COLO829 (cell line): ENCODE data around the gene OOSP4B.
"Not testable (repeated sequence)": the region's sequence is repeated elsewhere in the genome, so short reads cannot be mapped to it uniquely, and the experiment has no call there.

Experiments
- DNase-seq: peaks from one replicate; pipeline ENCODE4 v3.0.0; 2012; ENCODE audit warnings: low spot score

The OOSP4B gene

DNA sequence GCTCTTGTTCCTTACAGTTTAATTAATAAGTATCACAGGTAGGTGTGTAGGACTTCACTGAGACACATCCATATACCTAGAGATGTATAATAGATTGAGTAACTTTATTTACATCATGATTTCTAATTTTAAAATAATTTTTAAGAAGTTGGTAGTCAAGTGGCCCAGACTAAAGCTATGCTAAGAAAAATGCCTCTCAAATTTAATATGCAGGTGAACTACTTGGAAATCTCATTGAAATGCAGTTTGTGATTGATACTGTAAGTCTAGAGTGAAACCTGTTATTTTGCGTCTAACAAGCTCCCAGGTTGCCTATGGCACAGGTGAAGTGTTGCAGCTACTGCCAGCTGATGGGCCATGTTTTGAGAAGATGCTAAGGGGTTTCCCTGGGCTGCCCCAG lies at the start of gene OOSP4B:
OOSP4B (plus strand) TSS at position 301 of the 400 bp plus-strand sequence.
- DNase-seq: no peak

DNA sequence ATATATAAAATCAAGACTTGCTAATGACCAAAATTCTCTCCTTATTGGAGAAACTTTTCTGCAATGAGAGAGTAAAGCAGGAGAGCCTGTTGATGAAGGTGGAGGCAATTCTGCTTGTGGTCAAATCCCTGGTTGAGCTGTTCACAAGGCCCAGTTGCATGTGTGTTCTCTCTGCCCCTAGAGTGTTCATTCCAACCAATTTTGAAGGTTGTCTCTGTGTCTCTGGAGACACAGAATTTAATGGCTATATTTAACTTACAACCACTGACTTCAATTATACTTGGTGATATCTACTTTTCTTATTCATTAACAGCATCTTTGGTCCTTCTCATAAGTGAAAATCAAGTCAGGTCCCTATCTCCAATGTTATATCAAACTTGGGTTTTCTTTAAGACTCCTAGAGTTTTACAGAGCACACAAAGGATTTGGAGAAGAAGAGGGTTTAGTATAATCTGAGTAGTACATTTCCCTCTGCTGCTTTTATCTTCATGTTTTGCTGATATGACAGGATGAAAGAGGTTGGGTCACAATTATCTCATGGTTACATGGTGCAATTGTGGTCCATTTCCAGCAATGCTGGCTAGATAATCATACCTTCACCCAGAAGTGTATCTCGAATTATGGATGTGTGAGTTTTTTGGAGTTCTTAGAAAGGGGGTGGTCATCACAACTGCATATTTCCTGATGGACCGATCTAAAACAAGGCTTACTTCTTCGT lies 49.1 kb upstream of the OOSP4B start:
- DNase-seq: no peak

DNA sequence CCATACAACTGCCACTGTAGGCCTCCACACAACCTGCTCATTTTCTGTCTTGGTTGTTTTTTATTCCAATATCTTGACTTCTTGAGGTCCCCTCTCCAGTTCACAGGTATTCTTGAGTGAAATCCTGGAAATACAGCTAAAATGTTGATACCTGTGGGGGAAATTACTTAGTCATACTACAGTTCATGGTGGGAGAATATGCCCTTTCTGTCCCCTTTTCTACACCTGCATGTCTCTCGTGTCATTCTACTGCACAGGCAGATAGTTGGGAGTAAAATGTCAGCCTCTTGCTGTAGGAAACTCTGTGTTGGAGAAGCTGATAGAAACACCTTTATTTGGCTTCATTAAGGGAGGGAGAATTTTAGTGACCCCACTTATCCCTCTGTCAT lies 48.6 kb upstream of the OOSP4B start:
- DNase-seq: no peak

DNA sequence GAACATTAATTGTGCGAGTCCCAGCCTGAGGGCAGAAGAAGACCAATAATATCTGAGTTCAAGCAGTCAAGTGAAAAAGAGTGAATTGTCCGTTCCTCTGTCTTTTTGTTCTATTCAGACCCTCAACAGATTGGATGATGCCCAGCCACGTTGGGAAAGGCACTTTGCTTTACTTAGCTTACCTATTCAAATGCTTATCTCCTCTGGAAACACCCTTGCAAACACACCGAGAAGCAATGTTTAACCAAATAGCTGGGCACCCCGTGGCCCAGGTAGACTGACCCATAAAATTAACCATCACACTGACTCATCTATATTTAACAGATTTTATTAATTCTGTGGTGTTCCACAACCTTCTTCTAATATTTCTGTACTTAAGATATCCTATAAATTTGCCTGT lies 43.9 kb upstream of the OOSP4B start:
- DNase-seq: no peak

DNA sequence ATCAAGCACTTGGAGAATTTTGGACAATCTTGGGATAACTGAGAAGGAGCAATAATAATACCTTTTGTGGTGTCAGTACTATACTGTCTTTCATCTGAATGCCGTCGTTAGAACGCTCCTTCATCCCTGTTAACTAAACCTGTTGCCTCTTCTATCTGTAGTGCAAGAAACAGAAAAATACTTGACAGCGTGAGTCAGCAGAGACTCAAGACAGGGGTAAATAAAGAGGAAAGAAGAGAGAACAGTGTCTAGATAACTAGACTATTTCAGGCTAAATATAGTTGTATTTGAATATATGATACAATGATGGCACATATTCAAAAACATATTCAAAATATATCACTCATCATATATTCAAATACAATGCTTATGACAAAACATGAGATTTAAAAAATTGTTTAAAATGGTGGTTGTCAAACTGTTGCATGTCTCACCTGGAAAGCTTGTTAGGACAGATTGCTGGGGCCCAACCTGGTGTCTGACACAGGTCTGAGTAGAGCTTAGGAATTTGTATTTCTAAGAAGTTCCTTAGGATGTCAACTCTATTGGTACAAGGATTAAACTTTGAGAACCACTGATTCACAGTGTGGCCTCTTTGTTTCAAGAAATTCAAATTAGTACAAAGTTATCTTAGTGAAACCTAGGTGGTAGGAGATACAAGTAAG lies 35.7 kb upstream of the OOSP4B start:
- DNase-seq: no peak

DNA sequence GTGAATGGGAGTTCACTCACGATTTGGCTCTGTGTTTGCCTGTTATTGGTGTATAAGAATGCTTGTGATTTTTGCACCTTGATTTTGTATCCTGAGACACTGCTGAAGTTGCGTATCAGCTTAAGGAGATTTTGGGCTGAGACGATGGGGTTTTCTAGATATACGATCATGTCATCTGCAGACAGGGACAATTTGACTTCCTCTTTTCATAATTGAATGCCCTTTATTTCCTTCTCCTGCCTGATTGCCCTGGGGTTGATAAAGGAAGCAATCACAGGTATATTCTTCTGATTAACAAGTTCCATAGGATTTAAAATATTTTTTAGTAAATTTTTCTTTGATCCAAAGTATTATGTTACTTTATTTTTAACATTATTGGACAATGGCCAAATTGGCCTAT lies 34.9 kb upstream of the OOSP4B start:
- not testable (repeated sequence) for DNase-seq

DNA sequence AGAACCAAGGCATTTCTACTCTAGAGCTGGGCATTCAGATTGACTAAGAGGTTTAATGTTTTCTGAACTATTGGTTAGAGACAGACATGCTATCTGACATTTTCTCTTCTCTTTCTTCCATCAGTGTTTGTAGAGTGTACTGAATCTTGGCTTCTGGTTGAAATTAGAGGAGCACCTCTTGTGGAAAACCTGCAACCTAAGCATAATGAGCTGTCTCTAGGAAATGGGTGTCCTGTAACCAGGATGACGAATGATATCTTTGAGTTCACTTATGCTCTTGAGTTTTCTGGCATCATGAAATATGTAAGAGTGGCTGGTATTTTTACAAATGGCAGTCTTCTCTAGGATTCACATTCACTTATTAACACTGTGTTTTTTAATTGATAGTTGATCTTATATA lies 33.8 kb upstream of the OOSP4B start:
- no peak for DNase-seq

DNA sequence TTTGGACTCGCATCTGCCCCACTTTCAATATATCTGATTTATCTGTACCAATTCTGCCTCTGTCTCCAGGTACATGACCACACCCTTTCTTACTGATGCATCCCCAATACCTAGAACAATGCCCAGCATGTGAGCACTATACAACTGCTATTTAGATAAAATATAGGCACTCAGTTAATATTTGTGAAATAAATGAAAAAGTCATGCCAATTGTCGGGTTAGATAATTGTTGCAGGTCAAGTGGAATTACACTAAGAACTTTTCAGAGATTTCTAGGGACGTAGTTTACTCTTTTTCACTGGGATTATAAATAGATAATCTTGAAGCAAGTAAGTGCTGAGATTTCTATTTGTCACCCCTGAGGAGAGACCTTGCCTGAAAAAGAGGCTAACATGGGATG lies 32.6 kb upstream of the OOSP4B start:
- DNase-seq: no peak

DNA sequence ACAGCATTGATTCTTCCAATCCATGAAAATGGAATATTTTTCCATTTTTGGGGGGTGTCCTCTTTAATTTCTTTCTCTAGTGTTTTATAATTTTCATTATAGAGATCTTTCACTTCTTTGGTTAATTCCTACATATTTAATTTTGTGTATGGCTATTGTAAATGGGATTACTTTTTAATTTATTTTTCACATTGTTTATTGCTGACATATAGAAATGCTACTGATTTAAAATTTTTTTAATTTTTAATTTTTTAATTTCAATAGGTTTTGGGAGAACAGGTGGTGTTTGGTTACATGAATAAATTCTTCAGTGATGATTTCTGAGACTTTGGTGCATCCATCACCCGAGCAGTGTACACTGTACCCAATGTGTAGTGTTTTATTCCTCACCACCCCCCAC lies 26.6 kb upstream of the OOSP4B start:
- no peak for DNase-seq

DNA sequence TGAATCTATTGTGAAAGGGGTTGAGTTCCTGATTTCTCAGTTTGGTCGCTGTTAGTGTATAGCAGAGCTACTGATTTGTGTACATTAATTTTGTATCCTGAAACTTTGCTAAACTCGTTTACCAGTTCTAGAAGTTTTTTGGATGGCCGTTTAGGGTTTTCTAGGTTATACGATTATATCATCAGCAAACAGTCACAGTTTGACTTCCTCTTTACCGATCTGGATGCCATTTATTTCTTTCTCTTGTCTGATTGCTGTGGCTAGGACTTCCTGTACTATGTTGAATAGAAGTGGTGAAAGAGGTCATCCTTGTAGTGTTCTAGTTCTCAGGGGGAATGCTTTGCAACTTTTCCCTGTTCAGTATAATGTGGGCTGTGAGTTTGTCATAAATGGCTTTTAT lies 24.6 kb upstream of the OOSP4B start:
- DNase-seq: no peak

DNA sequence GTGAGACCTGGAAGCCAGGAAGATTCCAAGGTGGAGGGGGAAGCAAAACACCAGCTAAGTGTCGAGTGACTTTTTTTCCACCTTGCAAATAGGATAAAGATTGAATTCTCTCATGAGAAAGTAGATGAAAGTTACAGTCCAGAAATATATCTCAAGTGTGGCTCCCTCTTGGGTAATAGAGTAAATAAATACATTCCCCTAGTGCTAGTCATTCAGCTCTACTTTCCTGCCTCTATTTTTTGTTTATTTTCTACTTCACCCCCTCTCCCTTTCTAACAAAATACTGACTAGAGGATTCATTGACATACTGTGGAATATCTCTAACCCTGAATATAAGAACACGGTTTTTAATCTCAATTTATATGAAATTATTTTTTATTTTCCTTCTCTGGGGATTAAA lies 19.2 kb upstream of the OOSP4B start:
- DNase-seq: no peak

DNA sequence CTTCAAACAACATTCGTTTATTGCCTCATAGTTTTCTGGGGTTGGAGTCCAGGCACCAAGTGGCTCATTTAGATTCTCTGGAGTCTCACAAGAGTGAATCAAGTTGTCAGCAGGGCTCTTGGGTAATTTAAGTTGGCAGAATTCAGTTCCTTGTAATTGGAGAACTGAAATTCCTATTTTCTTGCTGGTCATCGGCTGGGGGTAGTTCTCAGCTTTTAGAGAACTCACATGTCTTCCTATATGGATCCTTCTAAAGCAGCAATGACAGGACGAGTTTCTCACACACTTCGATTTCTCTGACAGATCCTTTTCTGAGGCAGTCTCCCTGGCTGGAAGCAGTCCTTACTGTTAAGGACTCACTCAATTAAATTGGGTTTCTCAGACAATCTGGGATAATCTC lies 17.3 kb upstream of the OOSP4B start:
- no peak for DNase-seq

DNA sequence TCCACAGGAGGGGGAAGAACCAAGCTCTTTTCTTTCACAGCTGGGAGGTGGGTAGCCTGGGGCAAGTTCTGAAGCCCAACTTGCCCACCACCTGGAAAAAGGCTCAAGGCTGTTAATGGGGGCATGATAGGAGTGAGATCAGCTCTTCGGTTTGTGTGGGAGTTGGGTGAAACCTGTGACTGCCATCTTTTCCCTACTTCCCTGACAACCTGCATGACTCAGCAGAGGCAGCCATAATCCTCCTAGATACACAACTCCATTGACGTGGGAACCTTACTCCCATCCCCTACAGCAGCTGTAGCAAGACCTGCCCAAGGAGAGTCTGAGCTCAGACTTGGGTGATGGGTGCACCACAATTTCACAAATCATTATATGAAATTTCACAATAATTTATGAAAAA lies 13.3 kb upstream of the OOSP4B start:
- no peak for DNase-seq

DNA sequence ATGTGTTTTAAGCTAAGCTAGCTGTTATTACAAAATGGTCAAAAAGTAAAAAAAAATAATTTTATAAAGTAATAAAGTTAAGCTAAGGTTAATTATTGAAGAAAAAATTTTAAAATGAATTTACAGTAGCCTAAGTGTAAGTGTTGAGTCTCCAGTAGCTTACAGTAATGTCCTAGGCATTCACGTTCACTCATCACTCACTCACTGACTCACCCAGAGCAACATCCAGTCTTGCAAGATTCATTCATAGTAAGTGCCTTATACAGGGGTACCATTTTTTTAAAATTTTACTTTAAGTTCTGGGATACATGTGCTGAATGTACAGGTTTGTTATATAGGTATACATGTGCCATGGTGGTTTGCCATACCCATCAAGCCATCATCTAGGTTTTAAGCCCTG lies 11.6 kb upstream of the OOSP4B start:
- DNase-seq: no peak

DNA sequence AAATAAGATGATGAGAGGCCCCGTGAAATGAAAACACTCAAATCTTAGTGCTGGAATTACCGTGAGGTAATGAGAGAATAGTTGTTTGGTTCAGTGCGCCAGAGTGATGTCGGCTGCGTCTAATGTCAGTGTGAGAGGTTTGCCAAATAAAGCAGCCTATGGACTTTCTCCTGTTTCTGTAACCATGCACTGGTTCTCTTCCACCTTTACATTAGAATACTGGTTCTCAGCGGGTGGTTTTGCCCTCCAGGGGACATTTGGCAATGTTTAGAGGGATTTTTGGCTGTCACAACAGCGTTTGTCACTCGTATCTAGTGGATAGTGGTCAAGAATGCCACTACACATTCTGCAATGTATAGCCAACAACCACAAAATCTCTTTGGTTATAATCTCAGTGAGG lies 1.1 kb downstream of the OOSP4B start:
- DNase-seq: no peak

DNA sequence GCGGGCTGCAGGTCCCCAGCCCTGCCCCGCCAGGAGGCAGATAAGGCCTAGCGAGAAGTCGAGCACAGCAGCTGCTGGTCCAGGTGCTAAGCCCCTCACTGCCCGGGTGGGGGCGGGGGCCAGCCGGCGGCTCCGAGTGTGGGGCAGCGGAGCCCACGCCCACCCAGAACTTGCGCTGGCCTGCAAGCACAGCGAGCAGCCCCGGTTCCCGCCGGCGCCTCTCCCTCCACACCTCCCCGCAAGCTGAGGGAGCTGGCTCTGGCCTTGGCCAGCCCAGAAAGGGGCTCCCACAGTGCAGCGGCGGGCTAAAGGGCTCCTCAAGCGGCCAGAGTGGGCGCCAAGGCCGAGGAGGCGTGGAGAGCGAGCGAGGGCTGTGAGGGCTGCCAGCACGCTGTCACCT lies 3.4 kb downstream of the OOSP4B start:
- not testable (repeated sequence) for DNase-seq

DNA sequence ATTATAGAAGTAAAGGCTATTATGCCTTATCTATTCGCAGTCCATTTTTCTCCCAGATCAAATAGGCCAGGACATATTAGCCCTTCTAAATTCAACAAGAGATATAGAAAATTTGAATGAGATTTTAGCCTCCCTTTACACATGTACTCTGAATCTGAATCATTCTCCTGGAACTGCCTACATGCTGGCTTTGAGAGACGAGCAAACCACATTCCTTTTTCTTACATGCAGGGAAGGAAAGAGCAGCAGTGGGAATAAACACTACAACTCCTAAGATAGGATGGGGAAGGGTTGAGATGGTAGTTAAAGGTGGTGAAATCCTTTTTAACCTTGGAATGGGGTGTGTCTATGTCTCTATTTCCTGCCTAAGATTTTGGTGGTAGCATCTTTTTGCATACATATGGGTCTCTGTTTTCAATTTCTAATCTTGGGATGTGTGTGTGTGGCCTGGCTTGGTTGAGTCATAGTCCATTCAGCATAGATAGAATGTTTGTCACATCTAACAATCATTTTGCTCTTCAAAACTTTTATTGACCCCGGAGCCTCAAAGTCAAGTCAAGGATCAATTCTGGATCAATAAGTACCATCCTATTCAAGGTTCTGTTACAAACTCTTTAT lies 12.1 kb downstream of the OOSP4B start:
- no peak for DNase-seq

DNA sequence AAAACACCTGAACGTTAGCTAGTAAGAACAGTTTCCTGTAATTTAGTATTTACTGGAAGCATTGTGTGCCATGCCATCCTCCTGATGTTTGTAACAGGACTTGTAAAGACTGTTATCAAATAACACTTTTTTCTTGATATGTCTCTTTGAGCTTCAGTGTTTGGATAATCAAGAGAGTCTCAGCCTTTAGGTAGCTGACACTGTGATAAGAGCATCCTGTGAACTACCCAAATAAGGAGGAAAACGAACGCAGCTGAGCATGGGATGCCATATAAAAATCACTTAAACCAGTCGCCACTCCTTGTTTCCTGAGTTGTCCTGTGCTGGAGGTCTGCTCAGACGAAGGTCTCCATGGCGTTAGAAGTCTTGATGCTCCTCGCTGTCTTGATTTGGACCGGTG lies 23.1 kb downstream of the OOSP4B start, which contains the start of gene OOSP2:
OOSP2 (plus strand) TSS at position 301 of the 400 bp plus-strand sequence; CDS start at position 352, 51 bp downstream.
- no peak for DNase-seq

DNA sequence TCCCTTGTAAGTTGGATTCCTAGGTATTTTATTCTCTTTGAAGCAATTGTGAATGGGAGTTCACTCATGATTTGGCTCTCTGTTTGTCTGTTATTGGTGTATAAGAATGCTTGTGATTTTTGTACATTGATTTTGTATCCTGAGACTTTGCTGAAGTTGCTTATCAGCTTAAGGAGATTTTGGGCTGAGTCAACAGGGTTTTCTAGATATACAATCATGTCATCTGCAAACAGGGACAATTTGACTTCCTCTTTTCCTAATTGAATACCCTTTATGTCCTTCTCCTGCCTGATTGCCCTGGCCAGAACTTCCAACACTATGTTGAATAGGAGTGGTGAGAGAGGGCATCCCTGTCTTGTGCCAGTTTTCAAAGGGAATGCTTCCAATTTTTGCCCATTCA lies 33.4 kb downstream of the OOSP4B start:
- DNase-seq: not testable (repeated sequence)

DNA sequence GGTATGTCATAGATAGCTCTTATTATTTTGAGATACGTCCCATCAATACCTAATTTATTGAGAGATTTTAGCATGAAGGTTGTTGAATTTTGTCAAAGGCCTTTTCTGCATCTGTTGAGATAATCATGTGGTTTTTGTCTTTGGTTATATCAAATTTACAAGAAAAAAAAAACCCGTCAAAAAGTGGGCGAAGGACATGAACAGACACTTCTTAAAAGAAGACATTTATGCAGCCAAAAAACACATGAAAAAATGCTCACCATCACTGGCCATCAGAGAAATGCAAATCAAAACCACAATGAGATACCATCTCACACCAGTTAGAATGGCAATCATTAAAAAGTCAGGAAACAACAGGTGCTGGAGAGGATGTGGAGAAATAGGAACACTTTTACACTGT lies 33.9 kb downstream of the OOSP4B start:
- not testable (repeated sequence) for DNase-seq

DNA sequence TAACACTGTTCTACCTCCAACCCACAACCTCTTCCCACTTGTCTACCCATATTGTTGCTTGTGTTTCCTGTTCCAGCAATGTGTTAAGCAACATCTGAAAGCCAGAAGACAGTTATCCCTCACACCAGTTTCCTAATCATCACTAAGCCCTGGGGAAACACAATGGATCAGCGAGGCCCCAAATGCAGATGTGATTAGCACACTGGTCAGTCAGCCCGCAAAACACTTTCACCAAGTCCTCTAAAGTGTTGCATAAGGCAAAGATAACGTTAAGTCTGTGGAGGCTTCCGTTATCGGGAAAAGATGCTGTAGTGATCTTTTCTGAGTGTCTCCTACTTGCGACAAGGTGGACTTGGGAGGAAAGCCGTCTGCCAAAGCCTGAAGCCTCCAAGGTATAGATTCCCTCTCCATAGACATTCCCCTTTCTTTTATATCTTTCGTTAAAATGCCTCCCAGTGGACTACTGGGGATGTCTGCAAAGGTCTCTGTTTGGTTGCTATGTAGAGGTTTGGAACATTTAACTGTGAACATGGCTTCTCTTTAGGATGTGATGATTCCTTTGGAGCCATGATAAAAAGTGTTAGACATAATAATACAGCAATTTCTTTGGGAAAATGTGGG lies 39.5 kb downstream of the OOSP4B start, which contains the start of gene MS4A3:
MS4A3 (plus strand) TSS at position 317 of the 621 bp plus-strand sequence. CDS start 4,496 bp downstream, outside the sequence.
- DNase-seq: no peak

DNA sequence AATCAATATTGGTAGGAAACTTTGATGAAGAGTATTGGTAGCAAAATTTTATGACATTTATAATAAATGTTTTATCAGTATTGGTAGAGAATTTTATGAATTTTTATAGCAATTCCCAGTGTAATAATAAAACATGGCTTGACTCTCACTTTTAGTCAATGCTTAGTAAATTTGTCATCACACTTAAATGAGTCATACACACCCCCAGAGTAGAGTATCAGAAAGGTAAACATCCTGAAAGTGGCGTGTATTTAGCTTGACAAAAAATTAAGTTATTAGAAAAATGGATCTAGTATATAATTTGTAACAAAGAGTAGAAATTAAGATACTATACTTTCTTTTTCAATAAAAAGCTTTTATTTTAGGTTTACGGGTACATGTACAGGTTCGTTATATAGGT lies 42.1 kb downstream of the OOSP4B start:
- no peak for DNase-seq
